Neutrophil (primary cell): ENCODE results near the gene FIGN.

Experiments
- H3K27ac ChIP-seq: fragments of 200-600 bp; sonication (generic); 2 replicates; pipeline ENCODE4 v1.5.1; 2016; ENCODE audit warnings: mild to moderate bottlenecking, moderate library complexity
- H3K27me3 ChIP-seq: fragments of 200-600 bp; sonication (generic); 2 replicates; pipeline ENCODE4 v1.6.0; 2016; ENCODE audit warnings: mild to moderate bottlenecking
- H3K36me3 ChIP-seq: fragments of 200-600 bp; sonication (generic); 2 replicates; pipeline ENCODE4 v1.5.1; 2017
- H3K4me1 ChIP-seq, 2 experiments: fragments of 200-600 bp in 1 of 2; sonication (generic) in 1 of 2; 1 replicate in 1 of 2; 2 replicates in 1 of 2; pipeline versions ENCODE4 v1.5.1 to v1.6.1; 2013 to 2016; ENCODE audit warnings: low read depth in 1 of 2, low read length in 1 of 2, mild to moderate bottlenecking in 1 of 2, moderate library complexity in 1 of 2; ENCODE audit not compliant: control insufficient read depth in 1 of 2, insufficient read depth in 1 of 2
- H3K4me3 ChIP-seq, 2 experiments: fragments of 200-600 bp in 1 of 2; sonication (generic) in 1 of 2; 1 replicate in 1 of 2; 2 replicates in 1 of 2; pipeline ENCODE4 v1.5.1; 2013 to 2016; ENCODE audit warnings: low read depth in 1 of 2, low read length in 1 of 2, mild to moderate bottlenecking in 1 of 2, moderate library complexity in 1 of 2
- H3K9me3 ChIP-seq: fragments of 200-600 bp; sonication (generic); 2 replicates; pipeline ENCODE4 v1.5.1; 2016
- TF ChIP-seq, protein P1 (sequence below): fragments of 200-600 bp; sonication (generic); IDR thresholded peaks from 2 replicates; pipeline ENCODE4 v1.5.1; 2016; ENCODE audit warnings: antibody characterized with exemption

Gene FIGN

DNA sequence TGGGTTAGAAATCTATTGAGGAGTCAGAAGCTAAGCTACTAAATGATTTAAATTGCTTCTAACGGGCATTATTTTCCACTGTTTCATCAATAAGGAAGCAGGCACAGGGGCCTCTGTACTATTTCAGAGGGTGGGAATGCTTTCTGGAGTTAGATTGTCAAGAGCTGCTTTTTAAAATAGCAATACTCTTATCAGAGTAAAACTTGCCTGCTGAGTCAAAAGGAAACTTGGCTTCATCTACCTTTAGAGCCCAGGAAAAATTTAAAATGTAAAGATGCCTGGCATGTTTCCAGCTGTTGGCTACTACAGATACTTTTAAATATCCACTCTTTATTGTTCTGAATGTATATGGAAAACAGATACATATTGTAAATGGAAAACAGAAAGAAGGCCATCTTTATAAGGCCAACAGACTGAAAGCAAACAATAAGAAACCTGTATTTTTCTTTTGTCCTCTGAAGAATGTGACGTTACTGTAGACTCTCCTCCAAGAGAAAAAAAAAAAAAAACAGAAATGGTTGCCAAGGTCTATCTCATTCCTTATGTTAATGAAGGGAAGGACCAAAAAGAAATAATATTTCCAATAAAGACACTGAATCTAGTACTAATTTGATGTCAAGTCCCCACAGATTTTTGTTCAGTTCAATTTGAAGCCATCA is 79.1 kb downstream of the FIGN start:
- H3K27me3 ChIP-seq: no peaks in the 10 kb centered on the region
- no peaks in the 10 kb centered on the region for H3K36me3 ChIP-seq
- H3K9me3 ChIP-seq: no peaks in the 10 kb centered on the region
- TF ChIP-seq, protein P1, sequence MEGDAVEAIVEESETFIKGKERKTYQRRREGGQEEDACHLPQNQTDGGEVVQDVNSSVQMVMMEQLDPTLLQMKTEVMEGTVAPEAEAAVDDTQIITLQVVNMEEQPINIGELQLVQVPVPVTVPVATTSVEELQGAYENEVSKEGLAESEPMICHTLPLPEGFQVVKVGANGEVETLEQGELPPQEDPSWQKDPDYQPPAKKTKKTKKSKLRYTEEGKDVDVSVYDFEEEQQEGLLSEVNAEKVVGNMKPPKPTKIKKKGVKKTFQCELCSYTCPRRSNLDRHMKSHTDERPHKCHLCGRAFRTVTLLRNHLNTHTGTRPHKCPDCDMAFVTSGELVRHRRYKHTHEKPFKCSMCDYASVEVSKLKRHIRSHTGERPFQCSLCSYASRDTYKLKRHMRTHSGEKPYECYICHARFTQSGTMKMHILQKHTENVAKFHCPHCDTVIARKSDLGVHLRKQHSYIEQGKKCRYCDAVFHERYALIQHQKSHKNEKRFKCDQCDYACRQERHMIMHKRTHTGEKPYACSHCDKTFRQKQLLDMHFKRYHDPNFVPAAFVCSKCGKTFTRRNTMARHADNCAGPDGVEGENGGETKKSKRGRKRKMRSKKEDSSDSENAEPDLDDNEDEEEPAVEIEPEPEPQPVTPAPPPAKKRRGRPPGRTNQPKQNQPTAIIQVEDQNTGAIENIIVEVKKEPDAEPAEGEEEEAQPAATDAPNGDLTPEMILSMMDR: no peak
- H3K27ac ChIP-seq: no peak overlapping the region
- H3K4me3 ChIP-seq: no peak overlapping the region
- H3K4me1 ChIP-seq: no peaks in the 10 kb centered on the region

GRCh38 chr2:163655667-163656066 is 80.1 kb downstream of the FIGN start:
- no peak overlapping the region for H3K4me3 ChIP-seq
- H3K4me1 ChIP-seq: no peaks in the 10 kb centered on the region
- no peaks in the 10 kb centered on the region for H3K27me3 ChIP-seq
- H3K9me3 ChIP-seq: no peaks in the 10 kb centered on the region
- TF ChIP-seq, protein P1: no peak
- H3K36me3 ChIP-seq: no peaks in the 10 kb centered on the region
- H3K27ac ChIP-seq: no peak overlapping the region

DNA sequence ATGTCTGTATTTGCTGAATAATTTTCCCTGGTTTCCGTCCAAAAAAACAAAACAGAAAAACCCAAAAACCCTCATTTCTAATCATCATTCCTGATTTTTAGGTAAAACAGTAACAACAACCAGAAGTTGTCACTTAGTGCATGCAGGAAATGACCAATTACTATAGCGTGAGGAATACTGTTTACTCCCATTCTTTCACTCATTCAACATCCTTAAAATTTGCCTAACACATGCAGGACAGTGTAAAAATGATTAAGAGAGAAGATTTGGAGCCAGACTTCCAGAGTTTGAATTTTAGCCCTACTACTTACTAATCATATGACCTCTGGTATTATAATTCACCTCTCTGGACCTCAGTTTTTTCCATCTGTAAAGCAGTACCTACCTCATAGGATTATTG is 83.1 kb downstream of the FIGN start:
- H3K4me3 ChIP-seq: no peak overlapping the region
- no peaks in the 10 kb centered on the region for H3K27me3 ChIP-seq
- no peak overlapping the region for H3K27ac ChIP-seq
- H3K9me3 ChIP-seq: no peaks in the 10 kb centered on the region
- TF ChIP-seq, protein P1: no peak
- no peaks in the 10 kb centered on the region for H3K36me3 ChIP-seq
- no peaks in the 10 kb centered on the region for H3K4me1 ChIP-seq

DNA sequence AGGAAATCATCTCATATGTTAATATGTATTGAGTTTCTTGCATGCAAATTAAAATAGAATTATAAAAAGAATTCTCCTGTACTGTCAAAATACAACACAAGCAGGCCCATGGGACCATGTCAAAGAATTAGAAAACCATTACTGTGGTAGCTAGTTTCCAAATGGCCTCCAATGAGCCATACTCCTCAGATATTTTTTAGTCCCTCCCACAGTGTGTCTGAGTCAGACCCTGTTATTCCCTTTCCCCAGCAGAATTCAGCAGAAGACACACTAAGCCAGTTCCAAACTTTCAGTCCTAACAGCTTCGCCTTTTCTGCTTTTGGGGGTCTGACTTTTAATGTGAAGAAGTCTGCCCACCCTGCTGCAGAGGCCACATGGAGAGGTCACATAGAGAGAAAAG is 86.7 kb downstream of the FIGN start:
- Histone ChIP-seq H3K4me1 (no peaks in the 10 kb centered on the region), H3K36me3 (no peaks in the 10 kb centered on the region), H3K4me3 (no peak overlapping the region), H3K9me3 (no peaks in the 10 kb centered on the region), H3K27ac (no peak overlapping the region), H3K27me3 (no peaks in the 10 kb centered on the region)
- TF ChIP-seq, protein P1: no peak

GRCh38 chr2:163647300-163647699 is 88.5 kb downstream of the FIGN start:
- Histone ChIP-seq H3K27me3 (no peaks in the 10 kb centered on the region), H3K4me1 (no peaks in the 10 kb centered on the region), H3K4me3 (no peak overlapping the region), H3K36me3 (no peaks in the 10 kb centered on the region), H3K27ac (no peak overlapping the region), H3K9me3 (no peaks in the 10 kb centered on the region)
- TF ChIP-seq, protein P1: no peak
